MCF 10A (cell line): ENCODE data around the gene GTF2H2C. TPM values are rescaled to one million over a fixed set of nuclear protein-coding genes. Genes with fewer than 3 reads are reported as not detected.

Experiments
- BruUV-seq: library from RNA; stranded (reverse); fragments of 400-500 nt; replicated peaks from 2 replicates; lab custom pipeline; 2021; lab: Mats Ljungman, UMichigan
- CTCF ChIA-PET: fragments of 300-600 bp; sonication (Branson Sonifier 250); formaldehyde crosslinking; extraction: SDS; loops from one replicate; lab custom pipeline; 2021; ENCODE audit warnings: antibody characterized with exemption, inconsistent platforms; lab: Yijun Ruan, JAX
- POLR2A ChIA-PET: fragments of 300-600, 350-650 bp; sonication (Branson Sonifier 250); formaldehyde crosslinking; extraction: SDS; loops from one replicate; lab custom pipeline; 2020; ENCODE audit warnings: antibody characterized with exemption, inconsistent platforms; lab: Yijun Ruan, JAX
- DNase-seq: peaks from one replicate; pipeline ENCODE4 v3.0.0-alpha.2; 2018; ENCODE audit not compliant: unreplicated experiment
- H3K27ac Mint-ChIP-seq: one replicate; pipeline ENCODE4 v1.8.0; 2022; ENCODE audit warnings: mild to moderate bottlenecking, low read depth, mixed read lengths; ENCODE audit not compliant: unreplicated experiment
- H3K27me3 Mint-ChIP-seq: one replicate; pipeline ENCODE4 v1.8.0; 2022; ENCODE audit warnings: mixed read lengths; ENCODE audit not compliant: insufficient read depth, unreplicated experiment
- H3K36me3 Mint-ChIP-seq: one replicate; pipeline ENCODE4 v1.8.0; 2022; ENCODE audit warnings: mild to moderate bottlenecking, moderate library complexity, mixed read lengths; ENCODE audit not compliant: insufficient read depth, unreplicated experiment
- H3K4me1 Mint-ChIP-seq: one replicate; pipeline ENCODE4 v1.8.0; 2022; ENCODE audit warnings: mixed read lengths; ENCODE audit not compliant: insufficient read depth, unreplicated experiment
- H3K4me3 Mint-ChIP-seq: one replicate; pipeline ENCODE4 v1.8.0; 2022; ENCODE audit warnings: mild to moderate bottlenecking, moderate library complexity, mixed read lengths; ENCODE audit not compliant: unreplicated experiment
- H3K9me3 Mint-ChIP-seq: one replicate; pipeline ENCODE4 v1.8.0; 2022; ENCODE audit warnings: mixed read lengths; ENCODE audit not compliant: unreplicated experiment
- CTCF ChIP-seq: fragments of 200-600 bp; IDR thresholded peaks from one replicate; pipeline ENCODE4 v1.8.0; 2022; ENCODE audit warnings: antibody characterized with exemption, mild to moderate bottlenecking; ENCODE audit not compliant: unreplicated experiment
- intact Hi-C: fragments of 100-400 bp; cut with micrococcal nuclease; formaldehyde crosslinking; loops from 2 replicates; pipeline ENCODE4 v1.14.1; 2022
- total RNA-seq: library from RNA; stranded (reverse); gene quantifications from 2 replicates; pipeline ENCODE4 v1.2.3, GENCODE V29; 2022

The GTF2H2C gene
- total RNA-seq, 1 experiment from 2014 or later: 42.2 TPM

DNA sequence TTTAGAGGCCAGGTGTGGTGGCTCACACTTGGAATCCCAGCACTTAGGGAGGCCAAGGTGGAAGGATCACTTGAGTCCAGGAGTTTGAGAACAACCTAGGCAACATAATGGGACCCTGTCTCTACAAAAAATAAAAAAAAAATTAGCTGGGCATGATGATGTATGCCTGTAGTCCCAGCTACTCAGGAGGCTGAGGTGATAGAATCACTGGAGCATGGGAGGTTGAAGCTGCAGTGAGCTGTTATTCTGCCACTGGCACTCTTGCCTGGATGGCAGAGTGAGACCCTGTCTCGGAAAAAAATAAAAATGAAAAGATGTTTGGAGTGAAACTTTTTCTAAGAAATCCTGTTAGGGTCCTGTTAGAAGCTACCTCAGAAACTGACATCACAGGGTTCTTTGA, 43.2 kb upstream of the GTF2H2C start:
- TF ChIP-seq CTCF: no peak
- Mint-ChIP-seq H3K27me3 (no peaks in the 10 kb centered on the region), H3K4me3 (no peak overlapping the region), H3K4me1 (peaks cover 28% of the 10 kb centered on the region), H3K9me3 (no peaks in the 10 kb centered on the region), H3K27ac (no peak overlapping the region), H3K36me3 (no peaks in the 10 kb centered on the region)
- no peak for DNase-seq
- CTCF ChIA-PET: interaction anchor here (1.0 to 2.2 kb wide), 2 partner anchors 9 to 14 kb away, joined by 3 to 7 read pairs; no protein-coding TSS in a partner anchor
- BruUV-seq: no TSS peak
- intact Hi-C loops: no loop called here
- POLR2A ChIA-PET: interaction anchor here (0.7 to 6.2 kb wide), 7 partner anchors 14 to 423 kb away, joined by 3 to 45 read pairs (median 7); partner anchors contain the start of genes CDK7, MARVELD2, OCLN and SLC30A5

- intact Hi-C loops: no loop called here
- DNase-seq: peak; percentile 96
- CTCF ChIA-PET: interaction anchor here (0.6 to 2.2 kb wide), 3 partner anchors 9 to 88 kb away, joined by 3 to 7 read pairs (median 4); no protein-coding TSS in a partner anchor
- H3K9me3 Mint-ChIP-seq: no peaks in the 10 kb centered on the region
- H3K4me3 Mint-ChIP-seq: peak overlapping the region; percentile 47
- no peak for TF ChIP-seq CTCF
- no peaks in the 10 kb centered on the region for H3K27me3 Mint-ChIP-seq
- POLR2A ChIA-PET: interaction anchor here (0.6 to 6.2 kb wide), 10 partner anchors 15 to 424 kb away, joined by 3 to 45 read pairs (median 4); partner anchors contain the start of genes CDK7, MARVELD2, OCLN and SLC30A5
- peak overlapping the region; percentile 85 for H3K27ac Mint-ChIP-seq
- no TSS peak for BruUV-seq
- H3K4me1 Mint-ChIP-seq: peaks cover 24% of the 10 kb centered on the region
- no peaks in the 10 kb centered on the region for H3K36me3 Mint-ChIP-seq
Observed at GRCh38 chr5:69517763-69518212, 42.2 kb upstream of the GTF2H2C start.

DNA sequence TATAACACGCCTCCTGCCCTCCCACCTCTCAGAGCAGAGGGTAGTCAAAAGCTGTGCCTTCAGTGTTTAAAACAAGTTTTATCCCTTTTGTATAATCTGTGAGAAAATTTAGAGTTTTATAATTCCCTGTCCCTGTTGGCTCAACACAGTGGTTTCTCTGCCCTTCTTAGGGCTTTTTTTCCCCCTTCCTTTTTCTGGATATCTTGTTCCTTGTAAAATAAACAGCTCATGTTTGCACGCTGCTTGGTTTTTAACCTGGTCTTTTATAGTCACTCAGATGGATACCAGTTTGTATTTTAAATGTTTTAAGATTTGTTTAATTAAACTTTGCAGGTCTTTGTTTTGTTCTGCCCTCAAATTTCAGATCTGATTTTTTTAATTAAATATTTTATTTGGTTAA, 40.7 kb upstream of the GTF2H2C start:
- ChIA-PET POLR2A (interaction anchor here (1.1 to 6.2 kb wide), 5 partner anchors 7 to 104 kb away, joined by 3 to 45 read pairs (median 26); partner anchors contain the start of genes MARVELD2 and OCLN), CTCF (interaction anchor here (0.6 to 1.0 kb wide), 3 partner anchors 12 to 476 kb away, joined by 3 to 4 read pairs (median 4); partner anchors contain the start of gene MARVELD2)
- DNase-seq: no peak
- no peak overlapping the region for H3K27ac Mint-ChIP-seq
- peaks cover 20% of the 10 kb centered on the region for H3K4me1 Mint-ChIP-seq
- no peaks in the 10 kb centered on the region for H3K36me3 Mint-ChIP-seq
- H3K4me3 Mint-ChIP-seq: no peak overlapping the region
- TF ChIP-seq CTCF: no peak
- no peaks in the 10 kb centered on the region for H3K27me3 Mint-ChIP-seq
- no peaks in the 10 kb centered on the region for H3K9me3 Mint-ChIP-seq
- intact Hi-C loops: no loop called here
- no TSS peak for BruUV-seq

- H3K27ac Mint-ChIP-seq: no peak overlapping the region
- peaks cover 20% of the 10 kb centered on the region for H3K4me1 Mint-ChIP-seq
- BruUV-seq: no TSS peak
- CTCF ChIA-PET: no interaction called here
- intact Hi-C loops: no loop called here
- no peak for TF ChIP-seq CTCF
- no peaks in the 10 kb centered on the region for H3K27me3 Mint-ChIP-seq
- H3K36me3 Mint-ChIP-seq: no peaks in the 10 kb centered on the region
- POLR2A ChIA-PET: interaction anchor here (0.7 to 6.2 kb wide), 5 partner anchors 20 to 231 kb away, joined by 3 to 45 read pairs (median 13); partner anchors contain the start of genes MARVELD2 and OCLN
- no peaks in the 10 kb centered on the region for H3K9me3 Mint-ChIP-seq
- no peak for DNase-seq
- no peak overlapping the region for H3K4me3 Mint-ChIP-seq
Observed at GRCh38 chr5:69522035-69522434, 38.0 kb upstream of the GTF2H2C start.
